SK-N-SH (cell line): ENCODE data around the gene APBA2. TPM values are rescaled to one million over a fixed set of nuclear protein-coding genes. Genes with fewer than 3 reads are reported as not detected.

Source experiments
- CTCF ChIA-PET: fragments of 300-600, 350-600 bp; formaldehyde crosslinking; extraction: SDS; loops from one replicate; lab custom pipeline; 2021; lab: Yijun Ruan, JAX
- POLR2A ChIA-PET: fragments of 350-600 bp; sonication (Branson Sonifier 250); formaldehyde crosslinking; extraction: SDS; loops from one replicate; lab custom pipeline; 2020; ENCODE audit warnings: antibody characterized with exemption, inconsistent platforms; lab: Yijun Ruan, JAX
- DNase-seq: peaks from one replicate; pipeline ENCODE4 v3.0.0; 2012
- H2AFZ ChIP-seq: fragments of 200-600 bp; sonication (generic); 2 replicates; pipeline ENCODE4 v1.8.1; 2016; ENCODE audit warnings: antibody characterized with exemption, mild to moderate bottlenecking, low read depth
- H3F3A ChIP-seq: fragments of 200-600 bp; sonication (generic); replicated peaks from 2 replicates; pipeline ENCODE3; 2016; ENCODE audit warnings: antibody characterized with exemption, mild to moderate bottlenecking; ENCODE audit not compliant: insufficient read depth
- H3K27ac ChIP-seq, 2 experiments: fragments of 200-500 bp in 1 of 2; fragments of 200-600 bp in 1 of 2; sonication (Bioruptor generic) in 1 of 2; sonication (generic), shearing (Covaris generic) in 1 of 2; 2 replicates each; pipeline versions ENCODE4 v1.5.1 to v1.6.1; 2014 to 2016; ENCODE audit warnings: low read depth in 2 of 2, inconsistent platforms in 1 of 2, low read length in 1 of 2, mild to moderate bottlenecking in 1 of 2, mixed read lengths in 1 of 2
- H3K27me3 ChIP-seq: fragments of 200-600 bp; sonication (generic), shearing (Covaris generic); 2 replicates; pipeline ENCODE4 v1.6.1; 2016; ENCODE audit warnings: mixed run types; ENCODE audit not compliant: insufficient read depth
- H3K36me3 ChIP-seq, 2 experiments: fragments of 200-500 bp in 1 of 2; fragments of 200-600 bp in 1 of 2; sonication (Bioruptor generic) in 1 of 2; sonication (generic) in 1 of 2; replicated peaks in 1 of 2; 2 replicates each; pipeline versions ENCODE3 to v1.5.1; 2014 to 2016; ENCODE audit warnings: low read length in 1 of 2, mild to moderate bottlenecking in 1 of 2; ENCODE audit not compliant: insufficient read depth in 2 of 2, control insufficient read depth in 1 of 2
- H3K4me1 ChIP-seq, 2 experiments: fragments of 200-500 bp in 1 of 2; fragments of 200-600 bp in 1 of 2; sonication (Bioruptor generic) in 1 of 2; sonication (generic), shearing (Covaris generic) in 1 of 2; 2 replicates each; pipeline versions ENCODE4 v1.5.1 to v1.6.1; 2014 to 2016; ENCODE audit warnings: low read depth in 1 of 2, low read length in 1 of 2, mixed run types in 1 of 2; ENCODE audit not compliant: insufficient read depth in 2 of 2, control insufficient read depth in 1 of 2
- H3K4me2 ChIP-seq: fragments of 200-600 bp; sonication (generic), shearing (Covaris generic); 2 replicates; pipeline ENCODE4 v1.6.1; 2017; ENCODE audit warnings: mixed run types
- H3K4me3 ChIP-seq, 2 experiments: fragments of 200-500 bp in 1 of 2; fragments of 200-600 bp in 1 of 2; sonication (Bioruptor generic) in 1 of 2; sonication (generic), shearing (Covaris generic) in 1 of 2; 2 replicates each; pipeline versions ENCODE4 v1.5.1 to v1.8.1; 2014 to 2016; ENCODE audit warnings: low read depth in 2 of 2, inconsistent platforms in 1 of 2, low read length in 1 of 2, mild to moderate bottlenecking in 1 of 2, mixed read lengths in 1 of 2, moderate library complexity in 1 of 2
- H3K79me2 ChIP-seq: fragments of 200-600 bp; sonication (generic); 2 replicates; pipeline ENCODE4 v1.8.1; 2017; ENCODE audit warnings: mild to moderate bottlenecking; ENCODE audit not compliant: insufficient read depth
- H3K9ac ChIP-seq: fragments of 200-600 bp; sonication (generic); 2 replicates; pipeline ENCODE4 v1.6.1; 2017; ENCODE audit warnings: mixed run types
- H3K9me2 ChIP-seq: fragments of 200-600 bp; sonication (generic); 2 replicates; pipeline ENCODE4 v1.6.1; 2017; ENCODE audit warnings: mixed run types
- H3K9me3 ChIP-seq: fragments of 200-600 bp; sonication (generic); 2 replicates; pipeline ENCODE4 v1.6.1; 2017; ENCODE audit warnings: mixed run types, mild to moderate bottlenecking, moderate library complexity
- H4K20me1 ChIP-seq: fragments of 200-600 bp; sonication (generic); 2 replicates; pipeline ENCODE4 v1.6.1; 2017; ENCODE audit warnings: mild to moderate bottlenecking, mixed run types; ENCODE audit not compliant: insufficient read depth
- CHD2 ChIP-seq: fragments of 150-350 bp; IDR thresholded peaks from 2 replicates; pipeline ENCODE4 v1.6.1; 2018; ENCODE audit warnings: low read length; ENCODE audit not compliant: partially characterized antibody
- CTCF ChIP-seq: fragments of 200-600 bp; sonication (generic); IDR thresholded peaks from 2 replicates; pipeline ENCODE4 v1.6.1; 2017; ENCODE audit warnings: antibody characterized with exemption, mild to moderate bottlenecking, moderate library complexity
- EP300 ChIP-seq, 2 experiments: IDR thresholded peaks; 2 replicates each; pipeline versions ENCODE4 v1.4.0 to v1.6.1; 2012; ENCODE audit warnings: borderline replicate concordance in 1 of 2, low read depth in 1 of 2, low read length in 1 of 2
- FOXJ3 ChIP-seq: sonication (generic); formaldehyde crosslinking; IDR thresholded peaks from 2 replicates; pipeline ENCODE4 v1.5.1; 2020; ENCODE audit warnings: mild to moderate bottlenecking, missing genetic modification reagents
- GABPA ChIP-seq: IDR thresholded peaks from 2 replicates; pipeline ENCODE4 v1.4.0; 2012; ENCODE audit warnings: low read depth, mild to moderate bottlenecking
- GATA2 ChIP-seq: sonication (generic); formaldehyde crosslinking; IDR thresholded peaks from 2 replicates; pipeline ENCODE4 v1.5.0; 2020; ENCODE audit warnings: mild to moderate bottlenecking, missing genetic modification reagents
- NRF1 ChIP-seq: IDR thresholded peaks from 2 replicates; pipeline ENCODE4 v1.6.1; 2012; ENCODE audit warnings: low read depth, mild to moderate bottlenecking, low read length
- POLR2AphosphoS5 ChIP-seq: IDR thresholded peaks from 2 replicates; pipeline ENCODE4 v1.6.1; 2012; ENCODE audit warnings: low read depth, low read length
- RAD21 ChIP-seq: IDR thresholded peaks from 2 replicates; pipeline ENCODE4 v1.6.1; 2012; ENCODE audit warnings: mild to moderate bottlenecking, low read length
- RCOR1 ChIP-seq: fragments of 150-350 bp; IDR thresholded peaks from 2 replicates; pipeline ENCODE4 v1.6.1; 2017; ENCODE audit warnings: antibody characterized with exemption, low read length
- SIN3A ChIP-seq: IDR thresholded peaks from 2 replicates; pipeline ENCODE4 v1.6.1; 2012; ENCODE audit warnings: low read depth, mild to moderate bottlenecking, low read length, moderate library complexity, borderline replicate concordance
- TCF12 ChIP-seq: IDR thresholded peaks from 2 replicates; pipeline ENCODE4 v1.4.0; 2012
- USF2 ChIP-seq: fragments of 150-350 bp; IDR thresholded peaks from 2 replicates; pipeline ENCODE4 v1.6.1; 2017; ENCODE audit warnings: antibody characterized with exemption, low read length, low read depth, borderline replicate concordance
- WGBS: methylation state at CpG from one replicate; pipeline ENCODE4 v1.1.6; 2017; ENCODE audit warnings: low lambda C conversion rate; 5-methylcytosine and 5-hydroxymethylcytosine counted together
- polyA plus RNA-seq, 3 experiments: library from polyadenylated mRNA; depleted of rRNA; stranded (reverse); fragments of >200 nt; gene quantifications; 2 replicates each; pipeline ENCODE4 v1.2.3, GENCODE V29; 2012
- TF ChIP-seq, protein P1 (sequence below): fragments of 150-350 bp; IDR thresholded peaks from 2 replicates; pipeline ENCODE4 v1.6.1; 2016; ENCODE audit warnings: mild to moderate bottlenecking, low read depth, low read length

Gene APBA2
- polyA plus RNA-seq, 1 of the 3 experiments (the other 2 are of a cell fraction) = 12.7 TPM

- Histone ChIP-seq H3K79me2 (no peaks in the 10 kb centered on the region), H3K4me3 (no peak overlapping the region), H3F3A (no peaks in the 10 kb centered on the region), H3K9me3 (no peaks in the 10 kb centered on the region), H2AFZ (no peak overlapping the region), H3K4me2 (no peak overlapping the region), H3K27ac (no peak overlapping the region), H3K27me3 (no peaks in the 10 kb centered on the region), H3K9ac (no peak overlapping the region), H4K20me1 (no peaks in the 10 kb centered on the region), H3K36me3 (no peaks in the 10 kb centered on the region), H3K4me1 (peaks cover 0 to 15% of the 10 kb centered on the region in 2 experiments; a peak in 2 of 4 replicates), H3K9me2 (no peaks in the 10 kb centered on the region)
- POLR2A ChIA-PET = no interaction called here
- no peak for TF ChIP-seq POLR2AphosphoS5
- no peak for TF ChIP-seq CTCF
- DNase-seq = no peak
- CTCF ChIA-PET = interaction anchor here (1.2 kb wide), 1 partner anchor 36 kb away, joined by 4 read pairs; no protein-coding TSS in a partner anchor
- 96% methylated on average over 8 of the region's 18 CpGs for WGBS
Measured at GRCh38 chr15:29053661-29054131, 167.9 kb downstream of the APBA2 start.

DNA sequence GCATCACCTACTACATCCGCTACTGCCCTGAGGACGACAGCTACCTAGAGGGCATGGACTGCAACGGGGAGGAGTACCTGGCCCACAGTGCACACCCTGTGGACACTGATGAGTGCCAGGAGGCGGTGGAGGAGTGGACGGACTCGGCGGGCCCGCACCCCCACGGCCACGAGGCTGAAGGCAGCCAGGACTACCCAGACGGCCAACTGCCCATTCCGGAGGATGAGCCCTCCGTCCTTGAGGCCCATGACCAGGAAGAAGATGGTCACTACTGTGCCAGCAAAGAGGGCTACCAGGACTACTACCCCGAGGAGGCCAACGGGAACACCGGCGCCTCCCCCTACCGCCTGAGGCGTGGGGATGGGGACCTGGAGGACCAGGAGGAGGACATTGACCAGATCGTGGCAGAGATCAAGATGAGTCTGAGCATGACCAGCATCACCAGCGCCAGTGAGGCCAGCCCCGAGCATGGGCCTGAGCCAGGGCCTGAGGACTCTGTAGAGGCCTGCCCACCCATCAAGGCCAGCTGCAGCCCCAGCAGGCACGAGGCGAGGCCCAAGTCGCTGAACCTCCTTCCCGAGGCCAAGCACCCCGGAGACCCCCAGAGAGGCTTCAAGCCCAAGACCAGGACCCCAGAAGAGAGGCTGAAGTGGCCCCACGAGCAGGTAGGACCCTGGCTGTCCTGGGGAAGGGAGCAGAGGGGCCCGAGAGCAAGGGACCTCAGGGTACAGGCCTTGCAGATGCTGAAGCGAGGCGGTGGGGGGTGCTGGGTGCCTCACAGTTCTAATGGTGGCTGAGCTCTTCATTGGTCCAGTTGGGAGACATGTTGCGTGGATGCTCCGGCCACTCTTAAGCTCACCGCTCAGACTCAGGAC is 168.6 kb downstream of the APBA2 start:
- CTCF ChIA-PET = interaction anchor here (1.2 kb wide), 1 partner anchor 36 kb away, joined by 4 read pairs; no protein-coding TSS in a partner anchor
- Histone ChIP-seq H3K9ac (no peak overlapping the region), H3K27ac (no peak overlapping the region), H3K9me3 (no peaks in the 10 kb centered on the region), H3K36me3 (no peaks in the 10 kb centered on the region), H3K4me2 (no peak overlapping the region), H3K4me1 (peaks cover 0 to 15% of the 10 kb centered on the region in 2 experiments; a peak in 2 of 4 replicates), H3K4me3 (no peak overlapping the region), H3F3A (no peaks in the 10 kb centered on the region), H3K9me2 (no peaks in the 10 kb centered on the region)
- DNase-seq = no peak
- POLR2A ChIA-PET = no interaction called here
- WGBS = 89% methylated on average over 13 of the region's 34 CpGs
- no peak for TF ChIP-seq RAD21
- no peak for TF ChIP-seq SIN3A
- TF ChIP-seq GATA2 = no peak
- no peak for TF ChIP-seq CTCF
- no peak for TF ChIP-seq CHD2
- no peak for TF ChIP-seq NRF1
- no peak for TF ChIP-seq FOXJ3 (CRISPR knock-in tag)
- no peak for TF ChIP-seq RCOR1
- no peak for TF ChIP-seq GABPA
- TF ChIP-seq, protein P1, sequence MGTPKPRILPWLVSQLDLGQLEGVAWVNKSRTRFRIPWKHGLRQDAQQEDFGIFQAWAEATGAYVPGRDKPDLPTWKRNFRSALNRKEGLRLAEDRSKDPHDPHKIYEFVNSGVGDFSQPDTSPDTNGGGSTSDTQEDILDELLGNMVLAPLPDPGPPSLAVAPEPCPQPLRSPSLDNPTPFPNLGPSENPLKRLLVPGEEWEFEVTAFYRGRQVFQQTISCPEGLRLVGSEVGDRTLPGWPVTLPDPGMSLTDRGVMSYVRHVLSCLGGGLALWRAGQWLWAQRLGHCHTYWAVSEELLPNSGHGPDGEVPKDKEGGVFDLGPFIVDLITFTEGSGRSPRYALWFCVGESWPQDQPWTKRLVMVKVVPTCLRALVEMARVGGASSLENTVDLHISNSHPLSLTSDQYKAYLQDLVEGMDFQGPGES = no peak
- TF ChIP-seq TCF12 = no peak
- TF ChIP-seq USF2 = no peak
- TF ChIP-seq EP300 (IDR thresholded peaks at IDR 0.05; ENCODE audit: borderline replicate concordance in 1 of 2, low read depth in 1 of 2, low read length in 1 of 2) = no peak
- TF ChIP-seq, all 33 proteins: peak for 0
- Histone ChIP-seq H2AFZ (no peak overlapping the region), H3K79me2 (no peaks in the 10 kb centered on the region), H4K20me1 (no peaks in the 10 kb centered on the region), H3K27me3 (no peaks in the 10 kb centered on the region)
